ENCODE results near the gene SLC1A3.
A peak's percentile ranks its signal among the peaks of the same experiment; 100 is the strongest.
"Not testable (repeated sequence)": the region's sequence is repeated elsewhere in the genome, so short reads cannot be mapped to it uniquely, and the experiment has no call there.

SLC1A3 gene

DNA sequence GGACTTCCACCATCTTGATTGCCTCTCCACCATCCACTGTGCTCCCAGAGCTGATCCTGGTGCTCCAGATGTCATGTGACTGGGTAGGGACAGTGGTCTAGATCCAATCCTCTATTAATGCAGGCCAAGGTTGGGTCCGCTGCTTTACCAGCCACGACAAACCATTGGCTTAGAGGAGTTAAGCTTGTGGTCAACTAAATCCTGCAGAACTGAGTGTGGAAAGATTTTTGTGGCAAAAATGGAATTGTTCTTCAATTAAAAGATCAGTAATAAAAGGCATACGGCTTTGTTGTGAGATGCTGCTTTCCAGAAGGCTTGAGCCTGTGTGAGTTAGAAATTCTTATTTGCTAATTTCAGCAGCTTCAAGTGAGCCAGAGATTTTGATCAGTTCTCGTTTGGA is 30.7 kb downstream of the SLC1A3 start:
- Histone ChIP-seq H3K9ac (ENCODE audit: low read depth, low read length) (no peak overlapping the region), H3K27me3 (ENCODE audit: control insufficient read depth, insufficient read depth, low read length) (no peaks in the 10 kb centered on the region), H3K4me1 (ENCODE audit: control insufficient read depth, insufficient read depth, low read length) (no peaks in the 10 kb centered on the region), H3K9me3 (replicated peaks; ENCODE audit: low read length) (no peaks in the 10 kb centered on the region), H3K4me2 (ENCODE audit: low read length) (no peak overlapping the region), H3K4me3 (ENCODE audit: low read length) (no peak overlapping the region), H3K36me3 (ENCODE audit: insufficient read depth, low read length) (no peaks in the 10 kb centered on the region)

DNA sequence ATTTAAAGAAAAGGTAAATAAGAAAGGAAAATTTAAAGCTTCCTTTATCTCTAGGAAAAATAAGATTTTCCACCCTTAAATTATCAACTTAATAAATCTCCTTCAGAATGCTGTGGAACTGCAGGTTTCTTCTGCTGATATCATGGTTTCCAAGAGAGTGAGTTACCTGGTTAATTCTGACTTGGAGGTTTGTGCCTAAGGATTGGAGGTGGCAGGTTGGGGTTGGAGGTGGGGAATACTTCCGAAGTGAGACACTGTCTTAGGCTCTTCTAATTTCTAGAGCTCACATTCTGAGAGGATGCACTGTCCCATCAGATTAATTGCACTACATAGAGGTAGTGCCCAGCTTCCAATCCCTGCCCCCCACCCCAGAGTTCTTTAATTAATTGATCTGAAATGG is 31.1 kb downstream of the SLC1A3 start:
- no peaks in the 10 kb centered on the region for H3K36me3 ChIP-seq (ENCODE audit: insufficient read depth, low read length)
- H3K4me1 ChIP-seq (ENCODE audit: control insufficient read depth, insufficient read depth, low read length), result no peaks in the 10 kb centered on the region
- no peak overlapping the region for H3K4me3 ChIP-seq (ENCODE audit: low read length)
- H3K9ac ChIP-seq (ENCODE audit: low read depth, low read length), result no peak overlapping the region
- no peaks in the 10 kb centered on the region for H3K9me3 ChIP-seq (replicated peaks; ENCODE audit: low read length)
- no peak overlapping the region for H3K4me2 ChIP-seq (ENCODE audit: low read length)
- H3K27me3 ChIP-seq (ENCODE audit: control insufficient read depth, insufficient read depth, low read length), result no peaks in the 10 kb centered on the region

DNA sequence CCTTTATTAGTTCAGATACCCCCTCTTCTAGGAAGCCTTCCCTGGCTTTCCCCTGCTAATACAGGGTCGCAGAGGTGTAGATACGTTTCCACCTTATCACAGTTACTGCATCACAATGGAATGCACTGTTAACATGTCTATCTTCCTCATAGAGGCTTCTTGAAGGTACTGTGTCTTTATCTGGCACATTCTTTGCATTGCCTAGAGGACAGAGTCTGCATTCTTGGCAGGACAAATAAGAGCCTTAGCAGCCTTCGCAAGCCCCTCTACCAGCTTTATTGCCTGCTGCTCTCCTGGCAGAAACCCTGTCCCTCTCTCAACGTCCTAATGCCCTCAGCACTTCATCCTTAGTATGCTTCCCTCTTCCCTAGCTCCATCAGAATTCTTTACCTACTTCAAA is 31.6 kb downstream of the SLC1A3 start:
- H3K36me3 ChIP-seq (ENCODE audit: insufficient read depth, low read length), result no peaks in the 10 kb centered on the region
- H3K4me2 ChIP-seq (ENCODE audit: low read length), result no peak overlapping the region
- no peak overlapping the region for H3K9ac ChIP-seq (ENCODE audit: low read depth, low read length)
- no peaks in the 10 kb centered on the region for H3K4me1 ChIP-seq (ENCODE audit: control insufficient read depth, insufficient read depth, low read length)
- no peak overlapping the region for H3K4me3 ChIP-seq (ENCODE audit: low read length)
- H3K27me3 ChIP-seq (ENCODE audit: control insufficient read depth, insufficient read depth, low read length), result no peaks in the 10 kb centered on the region
- no peaks in the 10 kb centered on the region for H3K9me3 ChIP-seq (replicated peaks; ENCODE audit: low read length)

DNA sequence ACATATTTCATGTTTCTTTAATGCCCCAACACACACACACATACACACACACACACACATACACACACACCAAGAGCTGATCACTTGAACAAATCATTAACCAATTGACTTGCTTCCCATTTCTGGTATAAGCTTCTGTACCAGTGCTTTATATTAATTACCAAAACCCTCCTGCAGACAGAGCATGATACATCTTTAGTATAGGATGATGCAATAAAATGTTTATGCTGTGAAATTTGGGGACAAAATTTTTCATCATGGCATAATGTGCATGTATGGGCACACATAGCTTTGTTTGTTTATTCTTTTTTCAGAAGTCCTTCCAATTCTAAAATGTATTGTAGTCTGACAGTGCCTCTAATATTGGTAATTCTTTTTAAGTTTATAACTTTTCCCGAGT is 34.5 kb downstream of the SLC1A3 start:
- Histone ChIP-seq H3K27me3 (ENCODE audit: control insufficient read depth, insufficient read depth, low read length) (no peaks in the 10 kb centered on the region), H3K36me3 (ENCODE audit: insufficient read depth, low read length) (no peaks in the 10 kb centered on the region), H3K4me1 (ENCODE audit: control insufficient read depth, insufficient read depth, low read length) (no peaks in the 10 kb centered on the region), H3K4me2 (ENCODE audit: low read length) (no peak overlapping the region), H3K9me3 (replicated peaks; ENCODE audit: low read length) (no peaks in the 10 kb centered on the region), H3K9ac (ENCODE audit: low read depth, low read length) (no peak overlapping the region), H3K4me3 (ENCODE audit: low read length) (no peak overlapping the region)

DNA sequence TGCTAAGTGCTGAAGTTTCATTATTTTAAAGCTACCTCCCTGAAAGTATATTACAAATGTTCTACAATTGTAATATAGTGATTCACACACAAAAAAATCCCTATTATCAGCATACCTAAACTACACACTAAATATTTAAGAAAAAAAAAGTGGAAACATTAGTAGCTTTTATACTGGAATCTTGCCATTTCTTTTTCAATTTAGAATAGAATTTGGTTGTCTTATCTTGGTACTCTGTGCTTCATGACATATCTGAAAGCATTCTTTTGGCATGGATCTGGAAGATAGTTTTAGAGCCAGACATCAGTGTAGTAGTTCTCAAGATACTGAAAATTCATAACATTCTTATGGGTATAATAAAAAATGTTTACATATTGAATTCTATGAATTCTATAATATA is 35.0 kb downstream of the SLC1A3 start:
- peaks cover 4% of the 10 kb centered on the region for H3K4me1 ChIP-seq (ENCODE audit: control insufficient read depth, insufficient read depth, low read length)
- H3K27me3 ChIP-seq (ENCODE audit: control insufficient read depth, insufficient read depth, low read length), result no peaks in the 10 kb centered on the region
- H3K4me2 ChIP-seq (ENCODE audit: low read length), result no peak overlapping the region
- no peak overlapping the region for H3K4me3 ChIP-seq (ENCODE audit: low read length)
- no peaks in the 10 kb centered on the region for H3K36me3 ChIP-seq (ENCODE audit: insufficient read depth, low read length)
- no peaks in the 10 kb centered on the region for H3K9me3 ChIP-seq (replicated peaks; ENCODE audit: low read length)
- H3K9ac ChIP-seq (ENCODE audit: low read depth, low read length), result no peak overlapping the region

DNA sequence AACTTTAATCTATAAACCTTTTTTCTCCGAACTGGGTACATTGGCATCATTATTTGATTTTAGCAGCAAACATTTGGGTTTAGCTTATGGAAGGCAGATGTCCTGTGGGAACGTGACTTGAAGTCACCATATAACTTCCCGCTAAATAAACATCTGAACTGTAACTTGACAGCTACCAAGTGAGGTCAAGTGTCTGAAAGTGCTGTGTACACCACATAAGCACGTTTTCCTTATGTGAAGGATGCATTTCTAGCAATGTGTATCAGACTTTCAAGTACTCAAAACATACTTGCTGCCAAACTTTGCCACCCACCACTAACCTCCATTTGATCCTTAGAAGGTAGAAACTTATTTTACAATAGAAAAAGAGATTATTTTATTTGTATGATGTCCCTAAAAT is 35.7 kb downstream of the SLC1A3 start:
- Histone ChIP-seq H3K9ac (ENCODE audit: low read depth, low read length) (no peak overlapping the region), H3K36me3 (ENCODE audit: insufficient read depth, low read length) (no peaks in the 10 kb centered on the region), H3K4me1 (ENCODE audit: control insufficient read depth, insufficient read depth, low read length) (peaks cover 6% of the 10 kb centered on the region), H3K9me3 (replicated peaks; ENCODE audit: low read length) (no peaks in the 10 kb centered on the region), H3K4me3 (ENCODE audit: low read length) (no peak overlapping the region), H3K4me2 (ENCODE audit: low read length) (no peak overlapping the region), H3K27me3 (ENCODE audit: control insufficient read depth, insufficient read depth, low read length) (no peaks in the 10 kb centered on the region)

DNA sequence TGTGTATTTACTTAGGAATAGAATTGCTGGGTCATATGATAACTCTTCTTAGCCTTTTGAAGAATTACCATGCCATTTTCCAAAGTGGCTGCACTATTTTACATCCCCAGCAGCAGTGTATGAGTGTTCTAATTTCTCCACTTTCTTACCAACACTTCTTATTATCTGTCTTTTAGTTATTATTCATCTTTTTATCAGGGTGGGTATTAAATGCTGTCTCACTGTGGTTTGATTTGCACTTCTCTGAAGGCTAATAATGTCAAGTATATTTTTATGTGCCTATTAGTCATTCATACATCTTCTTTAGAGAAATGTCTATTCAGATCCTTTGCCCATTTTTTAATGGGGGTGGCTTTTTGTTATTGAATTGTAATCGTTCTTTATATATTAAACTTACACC is 36.8 kb downstream of the SLC1A3 start:
- H3K4me2 ChIP-seq (ENCODE audit: low read length), result no peak overlapping the region

DNA sequence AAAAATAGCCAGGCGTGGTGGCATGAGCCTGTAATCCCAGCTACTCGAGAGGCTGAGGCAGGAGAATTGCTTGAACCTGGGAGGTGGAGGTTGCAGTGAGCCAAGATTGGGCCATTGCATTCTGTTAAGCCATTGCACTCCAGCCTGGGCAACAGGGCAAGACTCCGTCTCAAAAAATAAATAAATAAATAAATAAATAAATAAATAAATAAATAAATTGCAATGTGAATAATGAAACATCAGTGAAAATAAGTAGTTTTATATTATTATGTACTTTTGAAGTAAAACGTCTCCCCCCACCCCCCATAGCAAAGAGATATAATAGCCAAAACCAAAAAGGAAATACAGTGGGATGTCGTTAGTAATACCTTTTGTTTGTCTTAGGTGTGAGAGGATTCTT is 37.4 kb downstream of the SLC1A3 start:
- not testable (repeated sequence) for H3K4me1 ChIP-seq (ENCODE audit: control insufficient read depth, insufficient read depth, low read length); H3K4me3 ChIP-seq (ENCODE audit: low read length); H3K4me2 ChIP-seq (ENCODE audit: low read length); H3K9ac ChIP-seq (ENCODE audit: low read depth, low read length); H3K36me3 ChIP-seq (ENCODE audit: insufficient read depth, low read length); H3K27me3 ChIP-seq (ENCODE audit: control insufficient read depth, insufficient read depth, low read length); H3K9me3 ChIP-seq (replicated peaks; ENCODE audit: low read length)

More for the DNA sequence above, 36.8 kb downstream of the SLC1A3 start:
- no peak overlapping the region for H3K9ac ChIP-seq (ENCODE audit: low read depth, low read length)
- peaks cover 6% of the 10 kb centered on the region for H3K4me1 ChIP-seq (ENCODE audit: control insufficient read depth, insufficient read depth, low read length)
- H3K36me3 ChIP-seq (ENCODE audit: insufficient read depth, low read length), result no peaks in the 10 kb centered on the region
- no peaks in the 10 kb centered on the region for H3K27me3 ChIP-seq (ENCODE audit: control insufficient read depth, insufficient read depth, low read length)
- no peak overlapping the region for H3K4me3 ChIP-seq (ENCODE audit: low read length)
- no peaks in the 10 kb centered on the region for H3K9me3 ChIP-seq (replicated peaks; ENCODE audit: low read length)

DNA sequence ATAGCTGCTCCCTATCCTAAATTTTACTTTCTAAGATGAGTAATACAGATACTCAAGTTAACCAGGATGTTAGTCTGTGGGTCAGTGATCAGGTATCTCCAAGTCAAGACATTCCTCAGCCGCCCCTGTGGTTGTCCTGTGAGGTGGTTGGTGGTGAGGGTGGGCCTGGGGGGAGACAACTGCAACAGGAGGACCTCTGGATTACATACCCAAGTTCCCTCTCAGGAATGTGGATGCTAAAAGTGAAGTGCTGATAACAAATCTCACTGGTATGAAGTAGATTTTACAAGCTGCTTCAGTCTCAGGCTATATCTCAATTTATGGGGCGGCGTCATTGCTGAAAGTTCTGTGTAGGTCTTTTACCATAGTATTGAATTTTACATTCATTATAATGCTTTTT is 38.3 kb downstream of the SLC1A3 start:
- Histone ChIP-seq H3K9ac (ENCODE audit: low read depth, low read length) (no peak overlapping the region), H3K27me3 (ENCODE audit: control insufficient read depth, insufficient read depth, low read length) (no peaks in the 10 kb centered on the region), H3K4me1 (ENCODE audit: control insufficient read depth, insufficient read depth, low read length) (peaks cover 6% of the 10 kb centered on the region), H3K36me3 (ENCODE audit: insufficient read depth, low read length) (no peaks in the 10 kb centered on the region), H3K4me2 (ENCODE audit: low read length) (no peak overlapping the region), H3K4me3 (ENCODE audit: low read length) (no peak overlapping the region), H3K9me3 (replicated peaks; ENCODE audit: low read length) (no peaks in the 10 kb centered on the region)

DNA sequence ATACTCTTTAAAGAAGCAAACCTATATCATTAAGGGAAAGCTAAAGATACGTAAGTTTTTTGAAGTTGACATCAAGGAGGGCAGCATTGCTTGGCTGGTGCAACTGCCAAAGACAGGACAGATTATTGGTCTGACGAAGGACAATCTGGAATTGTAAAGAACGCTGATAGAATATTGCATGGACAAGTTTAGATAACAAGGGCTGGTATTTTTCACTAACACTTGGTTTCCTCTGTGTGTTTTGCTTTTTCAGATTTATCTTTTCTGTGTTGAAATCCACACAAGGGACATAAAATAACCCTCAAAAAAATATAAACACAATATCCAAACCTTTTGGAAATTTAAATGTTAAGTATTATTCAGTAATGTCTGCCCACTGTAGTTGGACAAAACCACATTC is 39.7 kb downstream of the SLC1A3 start:
- no peak overlapping the region for H3K4me3 ChIP-seq (ENCODE audit: low read length)
- H3K4me1 ChIP-seq (ENCODE audit: control insufficient read depth, insufficient read depth, low read length), result peaks cover 6% of the 10 kb centered on the region
- no peaks in the 10 kb centered on the region for H3K36me3 ChIP-seq (ENCODE audit: insufficient read depth, low read length)

DNA sequence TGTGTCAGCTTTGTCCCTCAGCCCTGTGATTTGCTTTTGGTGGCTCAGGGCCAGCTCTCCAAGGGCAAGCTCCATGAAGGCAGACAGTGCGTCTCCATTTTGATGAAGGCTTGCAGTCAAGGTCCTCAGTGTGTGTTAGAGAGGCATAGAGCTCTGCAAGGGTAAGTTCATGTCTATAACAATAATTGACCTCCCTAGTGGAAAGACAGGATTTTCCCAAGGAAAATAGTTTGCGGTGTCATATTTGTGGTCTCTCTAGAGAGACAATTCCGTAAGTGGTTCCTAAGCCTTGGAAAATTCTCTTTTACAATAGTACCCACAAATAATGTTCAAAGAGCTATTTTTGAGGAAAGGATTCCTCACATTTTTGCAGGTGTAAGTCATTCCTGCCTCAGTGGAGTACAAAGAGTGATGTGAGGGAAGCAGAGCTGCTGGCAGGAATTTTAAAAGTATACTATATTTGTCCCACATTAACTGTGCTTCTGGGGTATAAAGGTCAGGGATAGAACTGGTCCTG is 40.2 kb downstream of the SLC1A3 start:
- Histone ChIP-seq H3K36me3 (ENCODE audit: insufficient read depth, low read length) (no peaks in the 10 kb centered on the region), H3K27me3 (ENCODE audit: control insufficient read depth, insufficient read depth, low read length) (no peaks in the 10 kb centered on the region), H3K4me1 (ENCODE audit: control insufficient read depth, insufficient read depth, low read length) (peaks cover 6% of the 10 kb centered on the region), H3K4me2 (ENCODE audit: low read length) (no peak overlapping the region), H3K9me3 (replicated peaks; ENCODE audit: low read length) (no peaks in the 10 kb centered on the region), H3K9ac (ENCODE audit: low read depth, low read length) (no peak overlapping the region), H3K4me3 (ENCODE audit: low read length) (no peak overlapping the region)

More for the DNA sequence above, 39.7 kb downstream of the SLC1A3 start:
- Histone ChIP-seq H3K27me3 (ENCODE audit: control insufficient read depth, insufficient read depth, low read length) (no peaks in the 10 kb centered on the region), H3K4me2 (ENCODE audit: low read length) (no peak overlapping the region), H3K9ac (ENCODE audit: low read depth, low read length) (no peak overlapping the region), H3K9me3 (replicated peaks; ENCODE audit: low read length) (no peaks in the 10 kb centered on the region)

DNA sequence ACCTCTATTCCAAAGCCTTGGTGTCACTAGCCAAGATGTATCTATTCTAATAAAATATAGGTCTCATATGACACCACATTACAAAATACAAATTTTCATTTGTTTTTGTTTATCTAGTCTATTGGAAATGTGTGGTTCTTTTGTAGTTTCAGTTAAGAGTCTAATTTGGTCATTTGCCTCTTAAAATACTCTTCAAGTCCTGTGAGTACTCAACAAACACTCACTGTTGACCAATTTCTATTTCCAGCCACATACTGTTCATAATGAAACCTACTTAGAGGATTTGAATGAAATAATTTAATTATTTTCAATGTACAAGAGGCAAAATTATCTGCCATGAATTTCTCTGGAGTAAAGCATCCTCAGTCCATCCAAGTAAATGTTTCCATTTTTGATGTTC is 40.6 kb downstream of the SLC1A3 start:
- H3K9ac ChIP-seq (ENCODE audit: low read depth, low read length), result peak overlapping the region; percentile 14
- no peaks in the 10 kb centered on the region for H3K27me3 ChIP-seq (ENCODE audit: control insufficient read depth, insufficient read depth, low read length)
- H3K36me3 ChIP-seq (ENCODE audit: insufficient read depth, low read length), result no peaks in the 10 kb centered on the region
- no peak overlapping the region for H3K4me3 ChIP-seq (ENCODE audit: low read length)
- H3K4me2 ChIP-seq (ENCODE audit: low read length), result no peak overlapping the region
- no peaks in the 10 kb centered on the region for H3K9me3 ChIP-seq (replicated peaks; ENCODE audit: low read length)
- H3K4me1 ChIP-seq (ENCODE audit: control insufficient read depth, insufficient read depth, low read length), result peaks cover 9% of the 10 kb centered on the region
